NCI-H82 treated with DMSO at 0.1 percent for 48 hours (cell line): Measurements from ENCODE around the gene CSGALNACT2.
"Not testable (repeated sequence)": the region's sequence is repeated elsewhere in the genome, so short reads cannot be mapped to it uniquely, and the experiment has no call there.

ENCODE experiments used
- DNase-seq: peaks from one replicate; lab custom pipeline; 2025; ENCODE audit not compliant: unreplicated experiment; lab: John Stamatoyannopoulos, UW

CSGALNACT2 gene

GRCh38 chr10:43214071-43214955 lies 76.1 kb downstream of the CSGALNACT2 start:
- DNase-seq: no peak

DNA sequence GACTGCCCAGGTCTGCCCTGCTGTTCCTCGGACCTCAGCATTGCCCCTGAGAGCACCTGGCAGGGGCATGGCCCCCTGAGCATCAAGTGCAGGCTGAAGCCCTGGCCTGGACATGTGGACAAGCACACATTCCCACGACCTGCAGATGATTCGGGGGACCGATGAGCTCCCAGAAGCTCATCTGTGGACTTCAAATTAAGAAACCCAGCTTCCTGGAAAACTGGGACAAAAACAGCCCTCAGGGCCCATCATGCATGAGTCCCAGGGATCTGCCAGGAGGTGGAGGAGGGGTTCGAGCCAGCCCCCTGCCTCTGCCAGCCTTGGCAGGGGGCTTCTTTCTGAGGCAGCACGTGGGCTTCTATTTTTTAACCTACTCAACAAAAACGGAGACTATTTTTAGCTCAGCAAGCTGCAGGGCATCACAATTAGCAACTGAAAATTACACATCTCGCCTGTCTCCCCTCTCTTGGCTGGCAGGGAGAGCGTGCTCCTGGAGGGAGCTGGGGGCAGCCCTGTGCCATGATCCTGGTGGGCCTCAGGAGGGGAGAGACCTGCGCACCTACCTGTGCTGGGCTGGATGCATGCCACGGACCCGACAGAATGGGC lies 76.8 kb downstream of the CSGALNACT2 start:
- DNase-seq: no peak

- DNase-seq: no peak
Observed at GRCh38 chr10:43215758-43216455, 77.7 kb downstream of the CSGALNACT2 start.

DNA sequence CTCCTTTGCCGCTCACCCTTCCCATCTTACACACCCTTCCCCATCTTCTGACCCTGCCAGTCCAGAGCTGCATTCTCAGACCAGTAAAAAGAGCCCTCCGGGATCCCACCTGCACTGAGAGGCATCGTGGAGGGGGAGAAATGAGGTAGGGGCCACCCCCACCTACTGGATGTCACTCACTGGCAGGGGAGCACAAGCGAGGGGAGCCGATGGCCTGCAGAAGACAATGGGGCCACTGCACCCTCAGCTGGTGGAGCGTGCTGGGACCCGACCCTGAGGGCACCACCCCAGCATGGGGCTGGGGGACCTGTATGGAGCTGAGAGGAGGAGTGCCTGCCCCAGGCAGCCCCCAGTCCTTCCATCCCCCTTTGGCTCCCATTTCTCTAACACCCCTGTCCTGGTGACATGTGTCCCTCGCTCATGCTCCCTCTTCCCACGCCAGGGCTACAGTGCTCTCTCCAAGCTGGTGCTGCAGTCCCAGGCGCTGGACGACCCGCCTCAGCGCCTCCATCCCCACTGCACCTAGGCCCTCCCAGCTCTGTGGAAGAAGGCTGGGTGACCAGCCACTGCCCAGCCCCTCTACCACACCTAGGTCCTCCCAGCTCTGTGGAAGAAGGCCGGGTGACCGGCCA lies 78.8 kb downstream of the CSGALNACT2 start:
- DNase-seq: no peak

GRCh38 chr10:43217563-43218205 lies 79.4 kb downstream of the CSGALNACT2 start:
- DNase-seq: no peak

DNA sequence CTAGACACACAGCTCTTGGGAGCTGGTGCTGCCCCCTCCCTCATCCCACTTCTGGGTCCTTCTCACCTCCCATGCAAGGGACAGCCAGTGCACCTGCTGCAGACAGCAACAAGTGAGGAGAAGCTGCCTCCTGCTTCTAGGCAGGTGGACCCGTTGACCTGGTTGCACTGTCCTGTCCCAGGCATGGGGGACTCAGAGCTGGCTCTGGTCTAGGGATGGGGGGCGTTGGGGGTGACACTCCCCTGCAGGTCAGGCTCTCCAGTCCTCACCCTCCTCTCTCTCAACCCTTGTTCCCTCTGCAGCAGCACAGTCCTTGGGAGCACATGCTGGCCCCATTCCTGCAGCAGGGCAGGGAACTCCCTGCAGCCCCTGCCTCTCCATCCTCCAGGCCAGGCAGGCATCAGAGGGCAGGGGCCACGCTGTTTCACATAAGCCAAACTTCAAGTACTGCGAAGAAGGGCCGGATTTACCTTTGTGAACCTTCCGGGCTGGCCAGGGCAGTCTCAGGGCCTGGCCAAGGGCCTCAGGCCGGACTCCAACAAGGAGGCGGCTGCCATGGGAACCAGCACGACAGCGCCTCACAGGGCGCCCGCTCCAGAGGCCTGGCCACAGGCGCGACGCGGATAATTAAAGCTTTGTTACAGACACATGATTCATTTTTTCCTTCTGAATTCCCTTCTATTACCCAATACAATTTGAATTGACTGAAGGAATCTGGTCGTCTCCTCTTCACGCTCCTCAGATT lies 80.1 kb downstream of the CSGALNACT2 start:
- DNase-seq: no peak

GRCh38 chr10:43218951-43219837 lies 80.9 kb downstream of the CSGALNACT2 start:
- no peak for DNase-seq

DNA sequence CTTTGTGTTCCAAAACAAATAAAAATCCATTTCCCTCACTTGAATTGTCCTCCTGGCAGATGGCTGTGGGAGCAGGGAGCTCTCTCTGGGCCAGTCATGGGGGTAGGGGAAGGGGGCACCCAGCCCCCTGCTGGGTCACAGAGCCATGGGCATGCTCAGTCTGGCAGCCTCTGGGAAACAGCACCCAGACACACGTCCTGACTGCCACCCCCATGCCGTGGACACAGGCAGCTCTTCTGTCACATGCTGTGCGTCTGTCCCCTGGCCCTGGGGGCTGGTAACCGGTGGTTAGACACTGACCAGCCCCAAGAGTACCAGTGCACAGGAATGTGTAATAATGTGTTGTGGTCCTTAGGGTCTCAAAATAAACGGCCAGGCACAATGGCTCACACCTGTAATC lies 81.6 kb downstream of the CSGALNACT2 start:
- no peak for DNase-seq

DNA sequence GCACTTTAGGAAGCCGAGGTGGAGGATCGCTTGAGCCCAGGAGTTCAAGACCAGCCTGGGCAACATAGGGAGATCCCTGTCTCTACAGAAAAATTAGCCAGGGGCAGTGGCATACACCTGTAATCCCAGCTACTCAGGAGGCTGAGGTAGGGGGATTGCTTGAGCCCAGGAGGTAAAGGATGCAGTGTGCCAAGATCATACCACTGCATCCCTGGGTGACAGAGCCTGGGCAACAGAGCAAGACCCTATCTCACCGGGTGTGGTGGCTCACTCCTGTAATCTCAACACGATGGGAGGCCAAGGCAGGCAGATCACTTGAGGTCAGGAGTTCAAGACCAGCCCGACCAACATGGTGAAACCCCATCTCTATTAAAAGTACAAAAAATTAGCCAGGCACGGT lies 82.0 kb downstream of the CSGALNACT2 start:
- DNase-seq: not testable (repeated sequence)

GRCh38 chr10:43220657-43221418 lies 82.6 kb downstream of the CSGALNACT2 start:
- DNase-seq: no peak

- DNase-seq: no peak
Observed at GRCh38 chr10:43221419-43222209, 83.4 kb downstream of the CSGALNACT2 start.

GRCh38 chr10:43222210-43222720 lies 84.0 kb downstream of the CSGALNACT2 start:
- DNase-seq: no peak

GRCh38 chr10:43223056-43223455 lies 84.8 kb downstream of the CSGALNACT2 start:
- no peak for DNase-seq

DNA sequence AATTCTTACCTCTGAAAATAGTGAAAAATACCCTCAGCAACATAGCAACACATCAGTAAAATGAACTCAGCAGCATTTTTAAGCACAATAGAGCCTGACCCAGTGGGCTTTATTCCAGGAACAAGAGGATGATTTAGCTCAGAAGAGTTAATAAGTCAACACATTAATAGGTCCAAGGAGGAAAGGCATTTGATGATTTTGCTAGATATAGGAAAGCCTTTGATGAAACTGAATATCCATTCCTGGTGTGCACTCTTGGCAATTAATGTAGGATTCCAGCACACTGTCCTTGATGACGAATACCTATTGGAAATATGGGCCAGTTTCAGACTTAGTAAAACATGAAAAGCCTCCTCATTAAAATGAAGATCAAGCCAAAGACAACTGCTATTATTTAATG lies 86.1 kb downstream of the CSGALNACT2 start:
- no peak for DNase-seq

GRCh38 chr10:43225004-43225786 lies 87.0 kb downstream of the CSGALNACT2 start:
- DNase-seq: no peak

GRCh38 chr10:43225787-43226153 lies 87.5 kb downstream of the CSGALNACT2 start:
- no peak for DNase-seq

DNA sequence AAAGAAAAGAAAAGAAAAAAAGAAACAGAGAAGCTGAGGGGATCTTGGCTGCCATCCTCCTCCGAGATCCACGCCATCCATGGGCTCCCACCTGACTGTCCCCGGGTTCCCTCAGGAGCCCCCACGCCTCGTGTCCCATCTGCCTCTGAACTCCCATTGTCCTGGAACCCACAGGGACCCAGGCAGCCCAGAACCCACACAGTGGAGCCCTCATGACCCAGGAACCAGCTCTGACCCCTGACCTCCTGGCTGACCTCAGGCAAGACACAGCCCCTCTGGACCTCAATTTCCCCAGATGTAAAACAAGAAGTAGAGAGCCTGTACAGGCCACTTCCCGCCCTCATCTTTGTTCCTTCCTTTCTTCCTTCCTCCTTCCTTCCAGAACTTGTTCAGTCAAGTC lies 88.2 kb downstream of the CSGALNACT2 start:
- DNase-seq: no peak
